ENCODE results near the gene TNS4. TPM values are rescaled to one million over a fixed set of nuclear protein-coding genes. Genes with fewer than 3 reads are reported as not detected.
A peak's percentile ranks its signal among the peaks of the same experiment; 100 is the strongest.

The TNS4 gene
- total and polyA plus RNA-seq, 9 of the 15 experiments (the other 6 are each of a cell fraction or from before 2014, with no cell fraction given) = 0.04 to 0.73 (median 0.24) TPM; not detected in 1

- WGBS (ENCODE audit: insufficient coverage, low coverage, missing lambda C conversion rate) = 79% methylated on average over 4 of the region's 4 CpGs
- FAIRE-seq (no peak), DNase-seq (ENCODE audit: extremely low read depth in 1 of 4, low spot score in 3 of 4) (no peak), ATAC-seq (no peak)
- 0 out of 2 replicates have a peak overlapping the region, but pooled peaks have one; percentile 86 for H2AFZ ChIP-seq (ENCODE audit: low read depth, low read length)
- H3K9ac ChIP-seq (ENCODE audit: insufficient read depth in 1 of 2, low read depth in 2 of 2, low read length in 2 of 2) = no peak overlapping the region
- no peaks in the 10 kb centered on the region for H3K36me3 ChIP-seq (ENCODE audit: control insufficient read depth, insufficient read depth, low read length)
- intact Hi-C loops (cut with micrococcal nuclease) (loop anchor here (10.0 kb wide), 1 partner anchor 231 kb away; the partner anchor contains the start of gene RARA), in situ Hi-C loops (cut with MboI) (loop anchor here (5.0 kb wide), 1 partner anchor 173 kb away; the partner anchor contains the start of gene GJD3)
- 0 out of 4 replicates have a peak, but pooled peaks of 1 of the 2 experiments have one; percentile 27 for TF ChIP-seq KDM1A (IDR thresholded peaks at IDR 0.05)
- peak; percentile 77 for TF ChIP-seq BCOR (IDR thresholded peaks at IDR 0.05)
- no peak for TF ChIP-seq ZNF311 (CRISPR knock-in tag; IDR thresholded peaks at IDR 0.05)
- no peak for TF ChIP-seq SAP30 (IDR thresholded peaks at IDR 0.05; ENCODE audit: borderline replicate concordance, insufficient read depth, low read depth, low read length, poor library complexity, severe bottlenecking)
- TF ChIP-seq PATZ1 (CRISPR knock-in tag; IDR thresholded peaks at IDR 0.05; ENCODE audit: borderline replicate concordance) = no peak
- peak; percentile 72 for TF ChIP-seq RBM25 (IDR thresholded peaks at IDR 0.05; ENCODE audit: low read depth, low read length, severe bottlenecking)
- no peak for TF ChIP-seq SRSF3 (IDR thresholded peaks at IDR 0.05; ENCODE audit: insufficient read depth, low read length)
- TF ChIP-seq SMARCC2 (IDR thresholded peaks at IDR 0.05; ENCODE audit: low read depth) = no peak
- TF ChIP-seq CBX3 (IDR thresholded peaks at IDR 0.05; ENCODE audit: borderline replicate concordance in 1 of 2, low read length in 2 of 2) = peak in 1 of 2 experiments; percentile 85; a peak in 1 of 3 replicates
- no peak for TF ChIP-seq KLF13 (tag; IDR thresholded peaks at IDR 0.05; ENCODE audit: borderline replicate concordance, low read depth)
- no peak for TF ChIP-seq PHF21A (IDR thresholded peaks at IDR 0.05; ENCODE audit: borderline replicate concordance, low read depth)
- H3K27ac ChIP-seq (ENCODE audit: extremely low read depth, low read depth, low read length) = peak overlapping the region; percentile 78; the same call in 2 of the 3 replicates
- peaks cover 2% of the 10 kb centered on the region for H3K9me1 ChIP-seq (ENCODE audit: control insufficient read depth, insufficient read depth, low read length)
- H3K4me2 ChIP-seq (ENCODE audit: insufficient read depth, low read length) = 0 out of 2 replicates have a peak overlapping the region, but pooled peaks have one; percentile 74
- no peaks in the 10 kb centered on the region for H4K20me1 ChIP-seq (replicated peaks; ENCODE audit: control insufficient read depth, insufficient read depth, low read length)
- no peaks in the 10 kb centered on the region for H3K27me3 ChIP-seq (ENCODE audit: control insufficient read depth in 2 of 2, insufficient read depth in 2 of 2, low read length in 2 of 2)
- ChIA-PET POLR2A (interaction anchor here (1.0 to 1.5 kb wide), 6 partner anchors 10 to 246 kb away, joined by 3 to 6 read pairs (median 4); no protein-coding TSS in a partner anchor), CTCF (ENCODE audit: low intra/inter-chr PET ratio) (no interaction called here)
- peaks cover 23 to 45% of the 10 kb centered on the region in 2 experiments for H3K4me1 ChIP-seq (replicated peaks in 1 of 2; ENCODE audit: control insufficient read depth in 2 of 2, insufficient read depth in 2 of 2, low read length in 2 of 2)
- H3K79me2 ChIP-seq (ENCODE audit: control insufficient read depth, insufficient read depth, low read length) = no peaks in the 10 kb centered on the region
- H3K4me3 ChIP-seq = no peak overlapping the region
- no TSS peak for BruUV-seq (replicated peaks)
- no peaks in the 10 kb centered on the region; the same call in 1 of the 2 replicates for H3K9me3 ChIP-seq (replicated peaks; ENCODE audit: control insufficient read depth, insufficient read depth, low read depth, low read length)
Observed at GRCh38 chr17:40535438-40535837, 34.0 kb upstream of the TNS4 start.

Measured in K562 (cell line).